Prostate gland (tissue), 2 donors: ENCODE results near the gene NFKB1. TPM values are rescaled to one million over a fixed set of nuclear protein-coding genes. Genes with fewer than 3 reads are reported as not detected.

ENCODE experiments used
- DNase-seq: peaks from one replicate; pipeline ENCODE4 v3.0.0-alpha.2; 2019; ENCODE audit warnings: low spot score
- H3K27ac ChIP-seq, 2 donors: fragments of 200-600 bp; sonication (generic); 2 replicates each; pipeline ENCODE4 v1.5.1; 2017 to 2019
- H3K27me3 ChIP-seq: fragments of 200-600 bp; sonication (generic); replicated peaks from 2 replicates; pipeline ENCODE4 v1.5.1; 2019; ENCODE audit not compliant: insufficient read depth
- H3K36me3 ChIP-seq, 2 donors: fragments of 200-600 bp; sonication (generic); 1 replicate in 1 of 2; 2 replicates in 1 of 2; pipeline versions ENCODE4 v1.5.1 to v1.8.1; 2017 to 2019
- H3K4me1 ChIP-seq: fragments of 200-600 bp; sonication (generic); replicated peaks from 2 replicates; pipeline ENCODE4 v1.5.1; 2019
- H3K4me3 ChIP-seq, 2 donors: fragments of 200-600 bp; sonication (generic); 2 replicates each; pipeline ENCODE4 v1.5.1; 2017 to 2019
- H3K9me3 ChIP-seq: fragments of 200-600 bp; sonication (generic); 2 replicates; pipeline ENCODE4 v1.5.1; 2017
- POLR2A ChIP-seq: fragments of 450-650 bp; IDR thresholded peaks from one replicate; pipeline ENCODE4 v1.6.1; 2016; ENCODE audit warnings: antibody characterized with exemption, mild to moderate bottlenecking
- POLR2AphosphoS5 ChIP-seq: sonication (generic); formaldehyde crosslinking; IDR thresholded peaks from one replicate; pipeline ENCODE4 v1.6.1; 2017; ENCODE audit warnings: antibody characterized with exemption
- WGBS: methylation state at CpG from one replicate; pipeline ENCODE4 v1.1.5; 2018; 5-methylcytosine and 5-hydroxymethylcytosine counted together
- intact Hi-C: fragments of 100-400 bp; cut with DNase I; formaldehyde crosslinking; loops from one replicate; pipeline ENCODE4 v1.14.2; 2022
- total RNA-seq, 2 donors: library from RNA; depleted of rRNA; stranded (reverse); fragments of >200 nt; gene quantifications; one replicate each; pipeline ENCODE4 v1.1.0, GENCODE V29; 2016
- TF ChIP-seq, protein P1 (sequence below), 4 experiments: fragments of 200-600 bp in 2 of 4; fragments of 450-650 bp in 2 of 4; sonication (generic) in 2 of 4; IDR thresholded peaks; 1 replicate in 3 of 4; 2 replicates in 1 of 4; pipeline ENCODE4 v1.5.1; 2016 to 2019; ENCODE audit warnings: antibody characterized with exemption in 4 of 4, mild to moderate bottlenecking in 2 of 4, moderate library complexity in 2 of 4

Gene NFKB1
- total RNA-seq, 2 donors from 2014 or later, result 32.3 to 35.4 TPM

DNA sequence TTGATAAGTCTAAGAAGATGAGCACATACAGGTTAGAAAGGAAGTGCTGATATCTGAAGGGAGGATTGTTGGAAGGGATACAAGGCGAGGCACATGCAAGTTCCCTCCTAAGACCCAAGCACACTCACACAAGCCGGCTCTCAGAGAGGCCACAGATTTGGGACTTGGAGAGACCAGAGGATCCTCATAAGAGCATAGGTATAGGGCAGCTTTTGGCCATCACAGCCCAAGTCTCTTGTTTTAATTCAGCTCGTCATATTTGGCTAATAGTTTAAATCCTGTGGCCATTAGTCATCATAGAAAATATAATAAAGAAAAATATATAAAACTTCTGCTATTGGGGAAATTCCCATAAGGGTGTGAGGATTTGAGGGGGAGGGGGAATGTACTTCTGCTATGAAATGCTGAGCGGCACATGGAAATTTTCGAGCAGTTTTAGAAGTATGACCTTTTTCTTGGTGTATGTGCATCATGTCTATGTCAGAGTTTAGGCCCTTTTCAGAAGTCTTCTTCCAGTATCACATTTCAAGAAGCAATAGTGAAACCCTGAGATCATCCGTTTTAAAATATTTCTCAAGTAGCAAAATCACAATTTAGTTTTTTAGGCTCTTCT, 97.7 kb downstream of the NFKB1 start:
- no peaks in the 10 kb centered on the region for H3K27me3 ChIP-seq
- no peak overlapping the region for H3K27ac ChIP-seq
- no peaks in the 10 kb centered on the region for H3K9me3 ChIP-seq
- WGBS, result 84% methylated on average over 6 of the region's 6 CpGs
- intact Hi-C loops, result no loop called here
- no peak overlapping the region for H3K4me3 ChIP-seq
- no peak for TF ChIP-seq POLR2A
- TF ChIP-seq, protein P1, sequence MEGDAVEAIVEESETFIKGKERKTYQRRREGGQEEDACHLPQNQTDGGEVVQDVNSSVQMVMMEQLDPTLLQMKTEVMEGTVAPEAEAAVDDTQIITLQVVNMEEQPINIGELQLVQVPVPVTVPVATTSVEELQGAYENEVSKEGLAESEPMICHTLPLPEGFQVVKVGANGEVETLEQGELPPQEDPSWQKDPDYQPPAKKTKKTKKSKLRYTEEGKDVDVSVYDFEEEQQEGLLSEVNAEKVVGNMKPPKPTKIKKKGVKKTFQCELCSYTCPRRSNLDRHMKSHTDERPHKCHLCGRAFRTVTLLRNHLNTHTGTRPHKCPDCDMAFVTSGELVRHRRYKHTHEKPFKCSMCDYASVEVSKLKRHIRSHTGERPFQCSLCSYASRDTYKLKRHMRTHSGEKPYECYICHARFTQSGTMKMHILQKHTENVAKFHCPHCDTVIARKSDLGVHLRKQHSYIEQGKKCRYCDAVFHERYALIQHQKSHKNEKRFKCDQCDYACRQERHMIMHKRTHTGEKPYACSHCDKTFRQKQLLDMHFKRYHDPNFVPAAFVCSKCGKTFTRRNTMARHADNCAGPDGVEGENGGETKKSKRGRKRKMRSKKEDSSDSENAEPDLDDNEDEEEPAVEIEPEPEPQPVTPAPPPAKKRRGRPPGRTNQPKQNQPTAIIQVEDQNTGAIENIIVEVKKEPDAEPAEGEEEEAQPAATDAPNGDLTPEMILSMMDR (IDR thresholded peaks at IDR 0.05), result no peak
- TF ChIP-seq POLR2AphosphoS5, result no peak
- no peak for DNase-seq
- H3K36me3 ChIP-seq, result no peaks in the 10 kb centered on the region
- H3K4me1 ChIP-seq, result no peaks in the 10 kb centered on the region

- TF ChIP-seq POLR2A (no peak), POLR2AphosphoS5 (no peak)
- TF ChIP-seq, protein P1 (IDR thresholded peaks at IDR 0.05), result no peak
- Histone ChIP-seq H3K27ac (no peak overlapping the region), H3K4me3 (no peak overlapping the region), H3K27me3 (no peaks in the 10 kb centered on the region), H3K36me3 (no peaks in the 10 kb centered on the region), H3K4me1 (no peaks in the 10 kb centered on the region), H3K9me3 (no peaks in the 10 kb centered on the region)
- intact Hi-C loops, result no loop called here
- WGBS, result 72% methylated on average over 4 of the region's 4 CpGs
- DNase-seq, result no peak
These were observed 98.3 kb downstream of the NFKB1 start for GRCh38 chr4:102599455-102599854.

DNA sequence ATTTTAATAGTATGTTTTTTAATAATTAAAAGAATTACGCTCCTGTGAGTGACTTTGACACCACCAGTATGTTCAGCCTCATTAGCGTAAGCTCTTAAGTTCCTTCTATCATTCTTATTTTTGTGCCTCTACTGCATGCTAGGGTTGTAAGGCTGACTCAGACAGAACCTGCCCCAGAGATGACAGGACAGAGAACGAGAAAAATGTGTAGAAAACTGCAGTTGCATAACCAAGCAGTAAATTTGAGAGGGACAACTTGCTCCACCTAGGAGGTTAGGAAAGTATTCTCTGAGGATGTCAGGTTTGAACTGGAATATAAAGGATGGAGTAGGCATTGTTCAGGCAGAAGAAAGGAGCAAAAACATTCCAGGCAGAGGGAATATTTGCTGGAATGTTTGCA, 98.7 kb downstream of the NFKB1 start:
- Histone ChIP-seq H3K4me1 (no peaks in the 10 kb centered on the region), H3K36me3 (no peaks in the 10 kb centered on the region), H3K4me3 (no peak overlapping the region), H3K9me3 (no peaks in the 10 kb centered on the region), H3K27me3 (no peaks in the 10 kb centered on the region), H3K27ac (no peak overlapping the region)
- 87% methylated on average over 3 of the region's 3 CpGs for WGBS
- TF ChIP-seq POLR2AphosphoS5 (no peak), POLR2A (no peak)
- TF ChIP-seq, protein P1 (IDR thresholded peaks at IDR 0.05), result no peak
- DNase-seq, result no peak
- intact Hi-C loops, result loop anchor here (5.0 kb wide), 1 partner anchor 98 kb away; the partner anchor contains the start of gene NFKB1

DNA sequence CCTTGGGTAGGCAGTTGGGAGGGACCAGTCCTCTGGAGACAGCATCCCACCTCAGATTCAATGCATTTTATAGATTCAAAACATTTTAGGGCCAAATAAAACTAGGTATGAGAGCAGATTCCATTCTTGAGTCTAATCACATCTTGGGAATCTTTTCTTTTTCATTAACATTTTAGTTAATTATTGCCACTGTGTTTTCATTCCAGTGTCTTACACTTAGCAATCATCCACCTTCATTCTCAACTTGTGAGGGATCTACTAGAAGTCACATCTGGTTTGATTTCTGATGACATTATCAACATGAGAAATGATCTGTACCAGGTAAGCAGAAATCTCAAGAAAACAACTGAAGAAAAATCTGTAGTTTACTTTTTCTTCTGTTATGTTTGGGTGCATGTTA, 99.5 kb downstream of the NFKB1 start:
- H3K27ac ChIP-seq, result no peak overlapping the region
- no peak overlapping the region for H3K4me3 ChIP-seq
- H3K36me3 ChIP-seq, result no peaks in the 10 kb centered on the region
- H3K4me1 ChIP-seq, result no peaks in the 10 kb centered on the region
- no peak for DNase-seq
- intact Hi-C loops, result loop anchor here (5.0 kb wide), 1 partner anchor 98 kb away; the partner anchor contains the start of gene NFKB1
- H3K9me3 ChIP-seq, result no peaks in the 10 kb centered on the region
- H3K27me3 ChIP-seq, result no peaks in the 10 kb centered on the region
- TF ChIP-seq POLR2A (no peak), POLR2AphosphoS5 (no peak)
- TF ChIP-seq, protein P1 (IDR thresholded peaks at IDR 0.05), result no peak

DNA sequence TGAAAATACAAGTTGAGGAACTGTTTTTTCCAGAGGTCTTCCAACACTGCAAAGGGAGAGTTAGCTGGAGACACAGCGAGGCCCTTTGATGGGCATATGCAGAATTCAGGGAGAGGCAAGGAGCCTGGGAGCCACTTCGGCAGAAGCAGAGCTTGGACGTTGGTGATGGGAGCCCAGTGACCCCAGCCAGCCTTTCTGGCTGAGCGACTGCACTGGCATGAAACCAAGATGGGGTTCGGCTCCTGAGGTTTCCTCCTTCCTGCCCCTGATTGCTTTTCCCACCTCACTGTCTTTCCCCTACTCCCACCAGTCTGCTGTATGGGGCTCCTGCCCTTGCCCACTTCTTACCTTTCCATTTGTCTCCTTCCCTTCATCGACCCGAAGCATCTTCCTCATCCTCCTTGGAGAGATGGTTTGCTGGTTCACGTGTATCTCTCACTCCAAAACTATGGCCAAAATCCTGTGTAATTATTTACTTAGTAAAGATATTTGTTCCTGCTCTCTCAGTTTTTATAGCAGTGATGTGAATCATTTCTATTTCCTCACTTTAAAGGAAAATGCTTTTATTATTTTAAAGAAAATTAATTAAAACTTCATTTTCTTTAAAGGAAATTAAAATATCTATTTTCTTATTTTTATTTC, 100.5 kb downstream of the NFKB1 start:
- no peak for TF ChIP-seq POLR2A
- no peak for TF ChIP-seq POLR2AphosphoS5
- TF ChIP-seq, protein P1 (IDR thresholded peaks at IDR 0.05), result no peak
- DNase-seq, result no peak
- H3K4me3 ChIP-seq, result no peak overlapping the region
- intact Hi-C loops, result loop anchor here (5.0 kb wide), 1 partner anchor 99 kb away; the partner anchor contains the start of gene NFKB1
- WGBS, result 61% methylated on average over 8 of the region's 8 CpGs
- H3K27me3 ChIP-seq, result no peaks in the 10 kb centered on the region
- H3K27ac ChIP-seq, result no peak overlapping the region
- no peaks in the 10 kb centered on the region for H3K4me1 ChIP-seq
- H3K9me3 ChIP-seq, result no peaks in the 10 kb centered on the region
- no peaks in the 10 kb centered on the region for H3K36me3 ChIP-seq
